OCI-M2 (cell line): Measurements from ENCODE around the gene BCAS1.
"Not testable (repeated sequence)": the region's sequence is repeated elsewhere in the genome, so short reads cannot be mapped to it uniquely, and the experiment has no call there.

Source experiments
- DNase-seq: peaks from one replicate; lab custom pipeline; 2025; ENCODE audit not compliant: unreplicated experiment; lab: John Stamatoyannopoulos, UW

Gene BCAS1

DNA sequence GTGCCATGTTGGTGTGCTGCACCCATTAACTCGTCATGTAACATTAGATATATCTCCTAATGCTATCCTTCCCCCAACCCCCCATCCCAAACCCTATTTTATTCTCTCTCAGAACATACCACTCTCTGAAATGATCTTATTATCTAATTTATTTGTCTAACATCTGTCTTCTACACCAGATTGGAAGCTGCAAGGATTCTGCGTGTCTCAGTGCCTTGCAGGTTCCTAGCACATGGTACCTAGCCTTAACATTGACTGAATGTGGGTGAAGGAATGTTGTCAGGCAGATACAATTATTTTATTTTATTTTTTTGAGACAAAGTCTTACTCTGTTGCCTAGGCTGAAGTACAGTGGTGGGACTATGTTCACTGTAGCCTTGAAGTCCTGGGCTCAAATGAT lies 124.9 kb downstream of the BCAS1 start:
- no peak for DNase-seq

DNA sequence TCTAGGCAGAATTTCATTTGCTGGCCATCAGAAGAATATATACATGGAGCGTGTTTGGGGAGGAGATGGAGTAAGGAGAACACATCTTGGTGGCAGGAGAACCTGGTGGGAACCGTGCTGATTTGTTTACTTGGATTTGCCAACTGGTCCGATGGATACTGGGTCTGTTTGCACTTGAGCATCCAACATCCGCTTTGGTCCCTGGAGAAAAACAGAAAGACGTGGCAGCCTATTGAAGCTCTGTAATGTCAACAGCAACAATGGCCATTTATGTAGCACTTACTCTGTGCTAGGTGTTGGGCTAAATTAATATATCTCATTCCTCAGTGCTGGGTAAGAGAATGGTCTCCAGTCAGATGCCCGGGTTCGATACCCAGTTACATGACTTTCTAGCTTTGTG lies 125.6 kb downstream of the BCAS1 start:
- DNase-seq = no peak

DNA sequence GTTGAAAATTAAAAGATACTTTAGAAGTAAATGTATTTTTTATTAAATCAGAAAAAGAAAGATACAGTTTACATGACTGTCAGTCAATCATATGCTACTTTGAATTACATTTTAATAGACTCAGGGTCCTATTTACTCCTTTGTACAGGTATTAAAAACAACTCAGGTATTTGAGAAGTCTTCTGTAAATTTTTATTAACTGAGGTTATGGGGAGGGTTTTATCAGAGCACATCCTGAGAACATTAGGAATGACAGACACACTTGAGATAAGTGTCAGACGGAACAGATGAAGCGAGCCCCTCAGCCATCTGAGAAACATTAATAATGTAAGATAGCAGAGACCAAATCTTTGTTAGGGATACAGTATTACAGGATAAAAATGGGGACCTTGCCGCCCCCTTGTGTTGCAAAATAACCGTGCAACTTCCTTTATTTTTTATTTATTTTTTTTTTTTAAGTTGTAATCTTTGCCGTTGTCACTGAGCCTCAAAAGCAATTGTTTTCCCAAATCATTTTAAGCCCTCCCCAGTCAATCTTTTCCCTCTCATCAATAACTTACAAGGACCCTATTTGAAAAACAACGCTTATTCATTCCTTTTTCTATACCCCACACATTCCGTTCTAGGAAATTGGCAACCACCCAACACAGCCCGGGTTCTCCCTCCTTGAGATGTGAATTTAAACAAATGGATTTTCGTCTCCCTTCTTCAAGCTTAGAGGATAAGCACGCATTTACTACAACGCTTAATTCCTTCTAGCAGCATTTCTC lies 126.7 kb downstream of the BCAS1 start:
- no peak for DNase-seq

DNA sequence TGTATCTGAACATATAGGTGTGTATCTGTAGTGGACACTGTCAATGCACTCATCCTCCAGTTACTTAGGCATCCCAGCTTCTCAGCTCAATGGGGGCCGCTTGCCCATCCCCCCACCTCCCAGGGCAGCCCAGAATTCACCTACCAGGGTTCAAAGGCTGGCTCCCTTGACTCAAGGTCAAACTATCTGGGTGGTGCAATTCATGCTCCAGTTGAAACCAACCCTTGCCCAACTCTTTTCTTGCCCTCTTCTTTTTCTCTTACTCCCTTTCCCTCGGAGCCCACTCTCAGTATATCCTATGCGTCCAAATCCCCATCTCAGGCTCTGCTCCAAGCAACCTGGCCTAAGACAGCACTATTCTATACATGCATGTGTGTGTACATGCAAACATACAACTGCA lies 127.4 kb downstream of the BCAS1 start:
- no peak for DNase-seq

DNA sequence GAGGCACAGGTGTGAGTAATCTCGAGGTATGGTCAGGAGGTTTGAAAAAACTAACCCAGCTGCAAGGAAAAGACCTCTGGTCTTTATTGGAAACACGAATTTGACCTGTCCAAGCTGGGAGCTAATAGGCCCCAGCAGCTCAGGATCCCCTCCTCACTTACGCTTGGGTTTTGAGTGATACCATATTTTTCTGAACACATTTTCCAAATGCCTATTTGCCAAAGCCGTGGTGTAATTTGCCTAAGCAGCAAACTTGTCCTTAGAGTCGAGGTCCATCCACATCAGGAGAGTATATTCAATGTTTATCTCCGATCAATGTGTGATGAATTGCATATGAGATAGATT lies 128.0 kb downstream of the BCAS1 start:
- no peak for DNase-seq

DNA sequence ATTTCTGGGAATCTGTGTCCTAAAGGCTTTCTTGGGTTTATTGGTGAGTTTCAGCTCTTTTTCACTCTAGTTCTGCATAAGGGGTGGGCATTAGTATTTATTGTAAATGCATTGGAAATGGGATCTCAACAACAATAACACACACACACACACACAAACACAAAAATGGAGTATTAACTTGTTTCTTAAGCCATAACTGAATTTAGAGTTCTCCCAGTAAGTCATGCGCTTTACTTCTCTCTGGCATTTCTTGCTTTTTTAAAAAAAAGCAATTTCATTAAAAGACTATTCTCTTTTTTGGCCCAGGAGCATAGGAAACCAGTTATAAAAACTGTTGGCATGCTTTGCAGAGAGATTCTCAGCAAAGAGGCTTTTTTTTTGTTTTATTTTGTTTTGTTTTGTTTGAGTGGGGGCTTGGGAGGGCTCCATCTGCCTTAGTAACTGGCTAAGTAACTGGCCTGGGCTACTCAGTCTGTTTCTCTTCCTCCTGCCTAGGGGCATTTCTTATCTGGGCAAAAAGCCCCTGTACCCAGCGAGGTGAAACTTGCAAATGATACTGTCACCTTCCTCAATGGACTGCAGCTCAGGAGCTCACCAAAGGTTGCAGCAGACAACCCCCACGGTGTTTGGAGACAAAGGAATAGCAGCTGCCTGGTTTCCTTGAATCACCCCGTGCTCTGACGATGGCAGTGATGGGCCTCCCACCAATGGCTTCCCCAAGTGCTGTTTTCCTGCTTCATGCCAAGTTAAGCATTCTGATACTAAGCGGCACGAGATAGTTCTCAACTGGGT lies 128.5 kb downstream of the BCAS1 start:
- no peak for DNase-seq

DNA sequence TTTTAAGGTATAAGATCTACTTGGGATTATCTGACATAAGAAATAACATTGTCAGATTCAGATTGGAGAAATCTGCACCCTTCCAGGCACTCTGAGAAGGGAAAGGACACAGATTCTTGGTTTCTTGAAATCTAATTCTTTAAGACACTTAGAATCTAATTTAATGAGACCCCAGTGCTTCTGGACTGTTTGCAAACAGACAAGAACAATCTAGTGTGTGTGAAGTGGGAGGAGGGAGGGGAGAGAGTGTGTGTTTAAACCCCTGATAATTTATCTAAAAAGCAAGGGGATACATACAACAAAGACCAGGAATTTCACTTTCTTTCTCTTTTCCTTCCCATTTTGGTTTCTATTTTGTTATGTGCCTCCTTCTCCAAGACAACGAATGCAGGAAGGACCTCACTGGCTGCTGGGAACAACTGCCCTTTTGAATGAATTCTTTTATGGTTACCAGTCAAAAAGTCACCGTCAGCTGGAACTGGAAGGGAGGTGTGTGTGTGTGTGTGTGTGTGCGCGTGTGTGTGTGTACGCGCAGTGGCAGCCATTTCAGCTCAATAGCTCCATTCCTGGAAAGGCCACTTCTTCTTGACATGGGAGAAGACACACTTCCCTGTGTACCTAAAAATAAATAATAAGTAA lies 129.4 kb downstream of the BCAS1 start:
- DNase-seq = no peak

DNA sequence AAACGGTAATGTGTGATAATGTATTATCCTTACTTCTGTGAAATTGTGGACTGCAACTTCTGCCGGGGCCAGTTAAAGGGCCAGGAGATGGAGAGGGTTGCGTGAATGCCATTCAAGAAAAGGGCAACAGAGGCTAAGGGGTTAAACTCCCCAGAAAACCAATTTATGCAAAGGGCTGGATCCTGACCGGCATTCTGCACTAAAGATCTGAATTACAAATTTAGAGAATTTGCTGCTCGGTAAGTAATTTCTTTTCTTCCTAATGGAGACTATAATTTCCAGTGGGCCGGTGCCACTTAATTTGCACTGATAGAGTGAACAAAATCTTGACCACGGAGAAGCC lies 130.1 kb downstream of the BCAS1 start:
- DNase-seq = no peak

DNA sequence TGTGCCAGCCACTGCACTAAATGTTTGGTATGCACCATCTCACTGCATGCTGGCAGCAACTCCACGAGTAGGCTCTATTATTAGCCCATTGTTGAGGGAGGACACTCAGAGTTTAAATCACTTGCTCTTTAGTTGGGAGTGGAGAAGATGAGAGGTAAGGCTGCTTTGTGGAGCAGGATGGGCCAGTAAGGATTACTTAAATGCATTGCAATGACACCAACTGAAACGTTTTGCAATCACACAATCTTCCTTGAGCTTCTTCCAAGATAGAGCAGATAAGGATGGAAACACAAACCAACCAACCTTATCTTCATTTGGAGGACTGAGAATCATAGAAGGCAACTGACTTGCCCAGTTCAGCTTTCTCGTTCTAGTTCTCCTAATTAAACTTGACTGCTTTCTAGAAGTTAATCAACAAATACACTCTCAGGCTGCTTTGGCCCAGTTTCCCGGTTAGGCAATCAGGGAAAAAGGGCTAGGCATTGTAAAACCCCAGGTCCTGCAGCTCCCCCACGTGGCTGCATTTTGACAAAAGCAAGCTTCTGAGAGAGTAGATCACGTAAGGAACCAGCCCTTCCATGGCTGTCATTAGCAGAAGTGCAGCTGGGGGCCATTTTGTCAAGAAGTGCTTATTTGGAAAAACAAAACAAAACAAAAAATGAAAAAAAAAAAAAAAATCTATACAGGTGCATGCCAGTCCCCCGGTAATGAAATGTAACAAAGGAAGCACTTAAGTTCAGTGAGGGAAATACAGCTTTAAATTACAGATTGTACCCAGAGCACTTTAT lies 130.6 kb downstream of the BCAS1 start:
- peak; percentile 80 for DNase-seq

DNA sequence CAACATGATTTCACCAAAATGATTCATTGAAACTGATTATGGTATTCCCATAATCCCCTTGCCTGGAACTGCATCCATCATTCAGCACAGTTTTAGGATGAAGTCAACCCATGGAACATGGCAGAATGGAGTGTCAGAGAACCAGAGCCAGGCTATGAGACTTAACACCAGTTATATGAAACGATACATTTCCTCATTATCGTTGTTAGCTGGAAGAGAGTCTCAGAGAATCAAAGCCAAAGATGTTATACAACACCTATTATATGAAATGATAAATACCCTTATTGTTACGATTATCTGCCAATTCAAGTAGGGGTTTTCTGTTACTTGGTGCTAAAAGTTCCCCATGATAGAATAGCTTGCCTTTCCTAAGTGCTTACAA lies 131.2 kb downstream of the BCAS1 start:
- no peak for DNase-seq

DNA sequence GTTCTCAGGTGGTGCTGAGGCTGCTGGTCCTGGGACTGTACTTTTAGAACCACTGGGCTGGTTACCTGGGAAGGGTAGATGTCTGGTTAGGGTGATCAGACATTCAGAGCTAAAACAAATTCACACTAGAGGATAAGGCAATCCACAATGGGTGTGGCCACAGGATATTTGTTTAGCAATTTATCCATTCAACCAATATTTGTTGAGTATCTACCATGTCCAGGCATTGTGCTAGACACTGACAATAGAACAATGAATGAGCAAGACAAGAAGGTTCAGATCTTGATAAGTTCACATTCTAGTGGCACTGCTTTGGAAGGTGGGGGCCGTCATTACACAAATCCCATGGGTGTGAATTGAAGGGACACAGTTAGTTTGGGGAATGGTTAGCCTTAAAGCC lies 131.7 kb downstream of the BCAS1 start:
- DNase-seq = no peak

DNA sequence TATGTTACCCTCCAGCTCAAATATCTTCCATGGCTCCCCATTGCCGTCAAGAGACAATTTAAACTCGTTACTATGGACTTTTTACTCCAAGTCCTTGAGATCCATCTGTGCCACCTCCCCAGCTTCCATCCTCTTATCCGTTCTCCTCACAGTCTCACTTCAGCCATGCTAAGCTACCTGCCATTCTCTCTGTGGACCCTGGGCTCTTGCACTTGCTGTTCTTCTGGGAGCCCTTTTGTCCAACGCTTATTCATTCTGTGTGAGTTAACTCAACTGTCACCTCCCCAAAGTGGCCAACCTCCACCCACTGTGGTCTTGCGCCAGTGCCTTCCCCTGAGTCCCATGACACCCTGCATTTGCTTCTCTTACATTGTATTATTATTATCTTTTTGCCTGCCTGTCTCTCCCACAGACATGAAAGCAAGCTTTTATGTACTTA lies 132.4 kb downstream of the BCAS1 start:
- DNase-seq = no peak

DNA sequence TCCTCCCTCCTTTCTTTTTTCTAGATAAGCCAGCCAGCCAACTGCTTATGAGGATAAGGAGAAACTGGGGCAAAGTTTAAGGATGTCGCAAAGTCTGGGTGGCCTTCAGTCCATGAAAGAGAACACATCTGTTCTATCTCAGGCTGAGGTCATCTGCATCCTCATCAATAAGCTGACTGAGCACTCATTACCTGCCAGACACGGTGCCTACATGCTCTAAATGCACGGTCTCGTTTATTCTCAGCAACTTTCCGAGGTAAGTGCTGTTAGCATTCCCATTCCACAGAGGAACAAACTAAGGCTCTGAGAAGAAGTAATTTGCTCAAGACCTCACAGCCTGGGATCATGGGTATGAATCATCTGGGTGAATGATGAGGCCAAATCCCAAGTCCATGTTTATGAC lies 133.1 kb downstream of the BCAS1 start:
- DNase-seq = no peak

DNA sequence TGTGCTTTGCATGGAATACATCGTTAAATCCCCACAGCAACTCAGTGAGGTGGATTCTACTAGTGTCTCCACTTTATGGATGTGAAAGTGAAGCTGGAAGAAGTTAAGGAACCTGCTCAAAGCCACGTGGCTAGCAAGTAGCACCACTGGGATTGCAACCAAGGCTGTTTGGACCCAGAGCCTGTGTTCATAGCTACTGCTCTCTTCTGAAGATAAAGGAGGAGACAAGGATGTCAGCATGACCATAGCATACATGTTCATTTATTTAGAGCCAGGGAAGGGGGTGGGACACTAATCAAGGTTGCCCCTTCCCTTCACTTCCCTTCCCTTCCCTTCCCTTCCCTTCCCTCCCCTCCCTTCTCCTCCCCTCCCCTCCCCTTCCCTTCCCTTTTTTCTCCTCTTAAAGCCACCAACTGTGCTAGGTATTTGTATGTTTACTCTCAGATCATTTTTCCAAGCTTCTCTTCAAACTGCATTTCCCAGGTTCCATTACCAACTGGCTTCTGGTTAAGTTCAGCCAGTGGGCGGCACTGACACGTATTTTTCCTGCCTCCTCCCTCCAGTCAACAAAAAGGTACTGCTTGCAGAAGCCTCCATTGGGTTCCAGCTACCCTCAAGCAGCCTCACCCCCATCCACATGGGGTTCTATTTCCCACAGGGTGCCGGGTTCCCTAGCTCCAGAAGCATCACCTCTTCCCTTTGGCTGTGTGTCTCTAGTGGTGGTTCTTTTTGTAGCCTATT lies 134.9 kb downstream of the BCAS1 start:
- DNase-seq = peak; percentile 61

DNA sequence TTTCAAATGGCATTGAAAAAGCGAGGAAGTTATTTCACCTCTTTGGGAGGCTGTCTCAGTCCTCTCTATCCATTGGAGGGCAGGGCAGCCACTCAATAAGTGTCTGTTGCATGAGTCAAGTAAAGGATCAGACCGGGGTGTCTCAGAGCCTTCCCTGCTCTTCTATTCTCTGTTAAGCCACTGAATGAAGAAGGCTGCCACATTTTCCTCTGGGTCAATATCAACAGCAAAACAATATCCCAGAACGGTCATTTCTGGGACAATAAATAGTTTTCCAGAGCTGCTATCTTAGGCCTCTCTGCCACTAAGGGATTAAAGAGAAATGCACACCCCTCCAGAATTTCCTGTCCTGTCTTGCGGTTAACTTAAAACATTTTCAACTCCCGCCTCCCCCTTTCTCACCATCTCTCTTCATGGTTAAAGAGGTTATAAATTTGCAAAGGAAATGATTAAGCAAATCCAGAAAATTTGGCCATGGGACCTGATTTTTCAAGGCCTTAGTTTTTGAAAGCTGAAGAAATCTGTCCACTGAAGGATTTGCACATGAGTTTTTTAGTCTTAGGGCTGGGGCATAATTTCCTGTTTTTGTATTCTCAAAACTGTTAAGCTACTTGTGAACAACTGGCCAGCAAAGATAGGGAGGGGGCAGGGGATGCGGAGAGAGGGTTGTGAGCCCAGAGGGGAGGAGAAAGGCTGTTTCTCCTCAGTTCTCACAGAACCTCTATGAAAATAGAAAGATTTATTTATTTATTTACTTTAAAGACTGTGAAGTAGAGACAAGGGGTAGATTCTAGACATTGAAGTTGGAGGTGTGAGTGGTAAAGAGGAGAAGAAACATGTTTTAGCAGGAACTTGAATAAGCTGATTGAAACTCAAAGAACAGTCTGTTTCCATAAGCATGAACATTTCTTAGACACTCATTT lies 135.7 kb downstream of the BCAS1 start:
- peak; percentile 89 for DNase-seq

DNA sequence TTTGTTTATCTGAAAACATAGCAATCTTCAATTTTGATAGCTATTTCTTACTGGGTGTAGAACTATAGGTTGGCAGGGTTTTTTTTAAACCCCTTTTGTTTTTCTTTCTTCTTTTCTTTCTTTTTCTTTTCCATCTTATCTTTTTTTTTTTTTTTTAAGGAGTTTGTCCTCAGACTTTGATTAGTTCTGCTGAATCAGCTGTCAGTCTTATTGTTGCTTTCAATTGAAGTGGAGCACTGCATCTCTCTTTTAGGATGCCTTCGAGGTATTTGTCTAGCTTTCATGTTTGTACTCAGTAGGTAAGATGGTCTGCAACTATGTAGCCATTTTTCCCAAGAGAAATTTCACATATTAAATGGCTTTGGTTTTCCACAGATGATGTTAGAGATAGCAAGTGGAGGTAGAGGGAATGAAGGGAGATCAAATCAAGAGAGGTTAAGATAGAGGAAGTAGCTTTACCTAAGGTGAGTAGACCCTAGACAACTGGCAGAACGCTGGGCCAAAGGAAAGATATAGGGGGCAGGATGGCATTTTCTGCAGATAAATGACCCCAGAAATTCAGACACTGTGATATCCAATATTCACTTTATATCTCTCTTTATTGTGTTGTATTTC lies 137.1 kb downstream of the BCAS1 start:
- DNase-seq = no peak

DNA sequence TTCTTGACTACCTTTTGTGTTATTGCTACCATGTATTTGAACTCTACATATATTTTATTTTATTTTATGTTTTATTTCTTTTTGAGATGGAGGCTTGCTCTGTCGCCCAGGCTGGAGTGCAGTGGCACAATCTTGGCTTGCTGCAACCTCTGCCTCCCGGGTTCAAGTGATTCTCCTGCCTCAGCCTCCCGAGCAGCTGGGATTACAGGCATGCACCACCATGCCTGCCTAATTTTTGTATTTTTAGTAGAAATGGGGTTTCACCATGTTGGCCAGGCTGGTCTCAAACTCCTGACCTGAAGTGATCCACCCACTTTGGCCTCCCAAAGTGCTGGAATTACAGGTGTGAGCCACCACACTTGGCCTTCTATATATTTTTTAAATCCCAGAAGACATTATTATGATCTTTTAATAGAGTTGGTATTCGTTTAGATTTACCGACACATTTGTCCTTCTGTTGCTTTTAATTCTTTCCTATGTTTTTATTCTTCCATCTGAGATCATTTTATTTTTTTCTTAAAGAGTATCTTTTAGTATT lies 137.7 kb downstream of the BCAS1 start:
- DNase-seq = not testable (repeated sequence)

DNA sequence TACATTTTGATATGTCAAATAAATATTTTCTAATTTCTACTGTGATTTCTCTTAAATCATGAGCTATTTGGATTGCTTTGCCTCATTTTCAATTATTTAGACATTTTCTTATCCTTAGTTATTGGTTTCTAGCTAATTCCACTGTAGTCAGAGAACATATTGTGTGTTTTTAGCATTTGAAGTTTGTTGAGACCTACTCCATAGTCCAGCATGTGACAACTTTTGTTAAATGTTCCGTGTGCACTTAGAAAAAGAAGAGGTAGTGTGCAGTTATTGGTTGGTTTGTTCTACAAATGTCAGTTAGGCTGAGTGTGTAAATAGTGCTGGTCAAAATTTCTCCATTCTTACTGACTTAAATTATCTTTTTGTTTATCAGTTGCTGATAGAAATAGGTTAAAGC lies 138.8 kb downstream of the BCAS1 start:
- no peak for DNase-seq
